Measurements from ENCODE around the gene CTNND2. TPM values are rescaled to one million over a fixed set of nuclear protein-coding genes. Genes with fewer than 3 reads are reported as not detected.

CTNND2 gene
- total and polyA plus RNA-seq, 9 of the 15 experiments (the other 6 are each of a cell fraction or from before 2014, with no cell fraction given): 0.03 to 0.35 TPM; not detected in 7

GRCh38 chr5:11449217-11449616, 455.0 kb downstream of the CTNND2 start:
- H2AFZ ChIP-seq (ENCODE audit: low read depth, low read length): no peak overlapping the region
- ChIA-PET POLR2A (no interaction called here), CTCF (ENCODE audit: low intra/inter-chr PET ratio) (no interaction called here)
- in situ Hi-C loops (cut with MboI): no loop called here
- BruUV-seq (replicated peaks): no TSS peak
- no peak overlapping the region for H3K27ac ChIP-seq (ENCODE audit: extremely low read depth, low read depth, low read length)
- no peaks in the 10 kb centered on the region for H3K79me2 ChIP-seq (ENCODE audit: control insufficient read depth, insufficient read depth, low read length)
- no peaks in the 10 kb centered on the region for H3K9me1 ChIP-seq (ENCODE audit: control insufficient read depth, insufficient read depth, low read length)
- FAIRE-seq (no peak), DNase-seq (ENCODE audit: extremely low read depth in 1 of 4, low spot score in 3 of 4) (no peak), ATAC-seq (no peak)
- H3K36me3 ChIP-seq (ENCODE audit: control insufficient read depth, insufficient read depth, low read length): no peaks in the 10 kb centered on the region
- H3K4me3 ChIP-seq: no peak overlapping the region
- H3K4me2 ChIP-seq (ENCODE audit: insufficient read depth, low read length): no peak overlapping the region
- no peaks in the 10 kb centered on the region for H3K9me3 ChIP-seq (replicated peaks; ENCODE audit: control insufficient read depth, insufficient read depth, low read depth, low read length)
- H4K20me1 ChIP-seq (replicated peaks; ENCODE audit: control insufficient read depth, insufficient read depth, low read length): no peaks in the 10 kb centered on the region
- intact Hi-C loops (cut with micrococcal nuclease): no loop called here
- 0% methylated on average over 4 of the region's 4 CpGs for WGBS (ENCODE audit: insufficient coverage, low coverage, missing lambda C conversion rate)
- no peaks in the 10 kb centered on the region for H3K4me1 ChIP-seq (replicated peaks in 1 of 2; ENCODE audit: control insufficient read depth in 2 of 2, insufficient read depth in 2 of 2, low read length in 2 of 2)
- H3K27me3 ChIP-seq (ENCODE audit: control insufficient read depth in 2 of 2, insufficient read depth in 2 of 2, low read length in 2 of 2): no peaks in the 10 kb centered on the region
- H3K9ac ChIP-seq (ENCODE audit: insufficient read depth in 1 of 2, low read depth in 2 of 2, low read length in 2 of 2): no peak overlapping the region
- no peak for TF ChIP-seq SREBF1 (IDR thresholded peaks at IDR 0.05; ENCODE audit: borderline replicate concordance, low read depth, low read length)

GRCh38 chr5:11443831-11444230, 460.4 kb downstream of the CTNND2 start:
- Histone ChIP-seq H2AFZ (ENCODE audit: low read depth, low read length) (no peak overlapping the region), H3K9me1 (ENCODE audit: control insufficient read depth, insufficient read depth, low read length) (no peaks in the 10 kb centered on the region), H3K27me3 (ENCODE audit: control insufficient read depth in 2 of 2, insufficient read depth in 2 of 2, low read length in 2 of 2) (no peaks in the 10 kb centered on the region), H3K9me3 (replicated peaks; ENCODE audit: control insufficient read depth, insufficient read depth, low read depth, low read length) (no peaks in the 10 kb centered on the region), H3K4me3 (no peak overlapping the region), H3K79me2 (ENCODE audit: control insufficient read depth, insufficient read depth, low read length) (no peaks in the 10 kb centered on the region), H4K20me1 (replicated peaks; ENCODE audit: control insufficient read depth, insufficient read depth, low read length) (no peaks in the 10 kb centered on the region), H3K4me1 (replicated peaks in 1 of 2; ENCODE audit: control insufficient read depth in 2 of 2, insufficient read depth in 2 of 2, low read length in 2 of 2) (no peaks in the 10 kb centered on the region), H3K27ac (ENCODE audit: extremely low read depth, low read depth, low read length) (no peak overlapping the region), H3K4me2 (ENCODE audit: insufficient read depth, low read length) (no peak overlapping the region), H3K36me3 (ENCODE audit: control insufficient read depth, insufficient read depth, low read length) (no peaks in the 10 kb centered on the region), H3K9ac (ENCODE audit: insufficient read depth in 1 of 2, low read depth in 2 of 2, low read length in 2 of 2) (no peak overlapping the region)
- ChIA-PET CTCF (ENCODE audit: low intra/inter-chr PET ratio) (no interaction called here), POLR2A (interaction anchor here (0.8 kb wide), 1 partner anchor 9 kb away, joined by 3 read pairs; no protein-coding TSS in a partner anchor)
- in situ Hi-C loops (cut with MboI) (no loop called here), intact Hi-C loops (cut with micrococcal nuclease) (no loop called here)
- WGBS (ENCODE audit: insufficient coverage, low coverage, missing lambda C conversion rate): 0% methylated on average over 3 of the region's 3 CpGs
- FAIRE-seq (no peak), DNase-seq (ENCODE audit: extremely low read depth in 1 of 4, low spot score in 3 of 4) (no peak), ATAC-seq (no peak)
- no TSS peak for BruUV-seq (replicated peaks)
- TF ChIP-seq COPS2 (conservative IDR thresholded peaks at IDR 0.05): no peak
- TF ChIP-seq PTTG1 (tag; IDR thresholded peaks at IDR 0.05; ENCODE audit: low read depth): no peak
- TF ChIP-seq HDAC8 (tag; IDR thresholded peaks at IDR 0.05): no peak
- no peak for TF ChIP-seq IRF9 (tag; IDR thresholded peaks at IDR 0.05)
- no peak for TF ChIP-seq ZNF780A (CRISPR knock-in tag; IDR thresholded peaks at IDR 0.05)
- TF ChIP-seq ZBTB17 (CRISPR knock-in tag; IDR thresholded peaks at IDR 0.05): no peak
- no peak for TF ChIP-seq TARDBP (IDR thresholded peaks at IDR 0.05)

Measured in K562 (cell line).